Prostate gland (tissue), 2 donors: ENCODE measurements around the gene SPATA20. TPM values are rescaled to one million over a fixed set of nuclear protein-coding genes. Genes with fewer than 3 reads are reported as not detected.

Experiments
- DNase-seq: peaks from one replicate; pipeline ENCODE4 v3.0.0-alpha.2; 2019; ENCODE audit warnings: low spot score
- H3K27ac ChIP-seq, 2 donors: fragments of 200-600 bp; sonication (generic); 2 replicates each; pipeline ENCODE4 v1.5.1; 2017 to 2019
- H3K27me3 ChIP-seq: fragments of 200-600 bp; sonication (generic); replicated peaks from 2 replicates; pipeline ENCODE4 v1.5.1; 2019; ENCODE audit not compliant: insufficient read depth
- H3K36me3 ChIP-seq, 2 donors: fragments of 200-600 bp; sonication (generic); 1 replicate in 1 of 2; 2 replicates in 1 of 2; pipeline versions ENCODE4 v1.5.1 to v1.8.1; 2017 to 2019
- H3K4me1 ChIP-seq: fragments of 200-600 bp; sonication (generic); replicated peaks from 2 replicates; pipeline ENCODE4 v1.5.1; 2019
- H3K4me3 ChIP-seq, 2 donors: fragments of 200-600 bp; sonication (generic); 2 replicates each; pipeline ENCODE4 v1.5.1; 2017 to 2019
- H3K9me3 ChIP-seq: fragments of 200-600 bp; sonication (generic); 2 replicates; pipeline ENCODE4 v1.5.1; 2017
- POLR2A ChIP-seq: fragments of 450-650 bp; IDR thresholded peaks from one replicate; pipeline ENCODE4 v1.6.1; 2016; ENCODE audit warnings: antibody characterized with exemption, mild to moderate bottlenecking
- POLR2AphosphoS5 ChIP-seq: sonication (generic); formaldehyde crosslinking; IDR thresholded peaks from one replicate; pipeline ENCODE4 v1.6.1; 2017; ENCODE audit warnings: antibody characterized with exemption
- WGBS: methylation state at CpG from one replicate; pipeline ENCODE4 v1.1.5; 2018; 5-methylcytosine and 5-hydroxymethylcytosine counted together
- intact Hi-C: fragments of 100-400 bp; cut with DNase I; formaldehyde crosslinking; loops from one replicate; pipeline ENCODE4 v1.14.2; 2022
- total RNA-seq, 2 donors: library from RNA; depleted of rRNA; stranded (reverse); fragments of >200 nt; gene quantifications; one replicate each; pipeline ENCODE4 v1.1.0, GENCODE V29; 2016
- TF ChIP-seq, protein P1 (sequence below), 4 experiments: fragments of 200-600 bp in 2 of 4; fragments of 450-650 bp in 2 of 4; sonication (generic) in 2 of 4; IDR thresholded peaks; 1 replicate in 3 of 4; 2 replicates in 1 of 4; pipeline ENCODE4 v1.5.1; 2016 to 2019; ENCODE audit warnings: antibody characterized with exemption in 4 of 4, mild to moderate bottlenecking in 2 of 4, moderate library complexity in 2 of 4

SPATA20 gene
- total RNA-seq, 2 donors from 2014 or later: 188 to 208 TPM

DNA sequence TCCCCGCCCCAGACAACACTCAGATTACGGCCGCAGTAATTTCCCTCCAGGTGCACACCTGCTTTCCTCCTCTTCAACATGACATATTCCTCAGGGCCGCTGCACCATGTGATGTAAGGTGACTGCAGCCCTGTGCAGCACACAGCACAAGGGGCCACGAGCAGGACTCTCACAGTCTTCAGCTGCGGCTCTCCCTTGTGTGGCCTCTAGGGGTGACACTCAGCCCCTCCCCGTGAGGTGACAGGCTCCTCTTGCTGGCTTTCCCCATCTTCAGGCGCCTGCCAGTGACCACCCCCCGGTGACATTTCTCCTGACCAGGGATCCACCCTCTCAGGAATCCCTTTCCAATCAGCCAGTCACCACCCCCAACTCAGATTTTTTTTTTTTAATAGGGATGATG lies 56.4 kb downstream of the SPATA20 start:
- TF ChIP-seq POLR2AphosphoS5: no peak
- TF ChIP-seq POLR2A: no peak
- TF ChIP-seq, protein P1, sequence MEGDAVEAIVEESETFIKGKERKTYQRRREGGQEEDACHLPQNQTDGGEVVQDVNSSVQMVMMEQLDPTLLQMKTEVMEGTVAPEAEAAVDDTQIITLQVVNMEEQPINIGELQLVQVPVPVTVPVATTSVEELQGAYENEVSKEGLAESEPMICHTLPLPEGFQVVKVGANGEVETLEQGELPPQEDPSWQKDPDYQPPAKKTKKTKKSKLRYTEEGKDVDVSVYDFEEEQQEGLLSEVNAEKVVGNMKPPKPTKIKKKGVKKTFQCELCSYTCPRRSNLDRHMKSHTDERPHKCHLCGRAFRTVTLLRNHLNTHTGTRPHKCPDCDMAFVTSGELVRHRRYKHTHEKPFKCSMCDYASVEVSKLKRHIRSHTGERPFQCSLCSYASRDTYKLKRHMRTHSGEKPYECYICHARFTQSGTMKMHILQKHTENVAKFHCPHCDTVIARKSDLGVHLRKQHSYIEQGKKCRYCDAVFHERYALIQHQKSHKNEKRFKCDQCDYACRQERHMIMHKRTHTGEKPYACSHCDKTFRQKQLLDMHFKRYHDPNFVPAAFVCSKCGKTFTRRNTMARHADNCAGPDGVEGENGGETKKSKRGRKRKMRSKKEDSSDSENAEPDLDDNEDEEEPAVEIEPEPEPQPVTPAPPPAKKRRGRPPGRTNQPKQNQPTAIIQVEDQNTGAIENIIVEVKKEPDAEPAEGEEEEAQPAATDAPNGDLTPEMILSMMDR (IDR thresholded peaks at IDR 0.05): no peak
- no peaks in the 10 kb centered on the region for H3K4me1 ChIP-seq
- H3K9me3 ChIP-seq: no peaks in the 10 kb centered on the region
- H3K27me3 ChIP-seq: no peaks in the 10 kb centered on the region
- 73% methylated on average over 9 of the region's 9 CpGs for WGBS
- no peak overlapping the region for H3K27ac ChIP-seq
- H3K4me3 ChIP-seq: no peak overlapping the region
- intact Hi-C loops: no loop called here
- no peak for DNase-seq
- H3K36me3 ChIP-seq: no peaks in the 10 kb centered on the region

DNA sequence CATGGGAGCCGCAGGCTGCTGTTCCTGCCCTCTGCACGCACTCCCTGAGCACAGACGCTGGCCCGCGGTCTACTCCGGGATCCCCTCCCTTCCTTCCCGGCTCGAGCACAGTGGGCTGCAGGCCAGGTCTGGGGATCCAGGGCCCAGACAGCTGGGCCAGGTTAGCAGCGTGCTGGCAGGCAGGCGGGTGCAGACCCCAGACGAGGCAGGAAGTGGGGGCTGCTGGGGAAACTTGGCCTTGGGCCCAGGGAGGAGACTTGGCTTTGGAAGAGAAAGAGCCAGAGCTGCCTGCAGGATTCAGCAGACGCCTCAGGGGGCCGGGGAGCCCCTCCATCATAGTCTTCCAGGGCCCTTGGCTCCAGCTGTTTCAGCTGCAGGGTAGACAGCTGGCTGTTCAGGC lies 57.5 kb downstream of the SPATA20 start:
- TF ChIP-seq, protein P1 (IDR thresholded peaks at IDR 0.05): no peak
- TF ChIP-seq POLR2A: no peak
- TF ChIP-seq POLR2AphosphoS5: no peak
- intact Hi-C loops: no loop called here
- Histone ChIP-seq H3K9me3 (no peaks in the 10 kb centered on the region), H3K36me3 (no peaks in the 10 kb centered on the region), H3K4me1 (no peaks in the 10 kb centered on the region), H3K27ac (no peak overlapping the region), H3K27me3 (no peaks in the 10 kb centered on the region), H3K4me3 (no peak overlapping the region)
- DNase-seq: peak; percentile 16
- WGBS: 5% methylated on average over 5 of the region's 13 CpGs

DNA sequence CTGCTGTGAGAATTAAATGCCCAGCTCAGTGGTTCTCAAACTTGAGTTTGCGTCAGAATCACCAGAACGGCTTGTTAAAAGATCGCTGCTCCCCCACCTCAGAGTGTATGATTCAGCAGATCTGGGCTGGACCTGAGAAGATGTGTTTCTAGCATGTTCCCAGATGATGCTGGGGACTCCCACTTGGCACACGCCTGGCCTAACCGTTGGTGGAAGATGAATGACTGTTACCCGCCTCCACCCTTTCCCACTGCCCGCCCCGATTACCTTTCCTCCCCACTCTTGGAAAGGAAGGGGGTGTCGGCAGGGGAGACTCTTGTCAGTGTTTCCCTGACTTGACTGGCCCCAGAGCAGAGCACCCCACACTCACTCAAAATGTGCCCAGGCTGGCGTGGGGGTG lies 58.5 kb downstream of the SPATA20 start:
- Histone ChIP-seq H3K4me3 (no peak overlapping the region), H3K4me1 (no peaks in the 10 kb centered on the region), H3K36me3 (no peaks in the 10 kb centered on the region), H3K27me3 (no peaks in the 10 kb centered on the region), H3K27ac (no peak overlapping the region), H3K9me3 (no peaks in the 10 kb centered on the region)
- intact Hi-C loops: no loop called here
- WGBS: 64% methylated on average over 10 of the region's 10 CpGs
- no peak for DNase-seq
- TF ChIP-seq POLR2A: no peak

Other genes starting within 250 kb of the SPATA20 start
- gene XYLT2, start 201.0 kb upstream of the SPATA20 start, total RNA-seq: 10 to 100 TPM; 44.8 to 49.8 TPM
- 10 to 100 TPM; 63.3 to 69.6 TPM for gene MRPL27, start 174.0 kb upstream of the SPATA20 start, total RNA-seq
- 10 to 100 TPM in 1 of 2 donors, under 1 TPM in 1; 0.23 to 13.6 TPM for gene EME1, start 173.9 kb upstream of the SPATA20 start, total RNA-seq
- gene LRRC59, start 149.7 kb upstream of the SPATA20 start, total RNA-seq: 10 to 100 TPM; 67.6 to 76.6 TPM
- gene ACSF2, start 121.0 kb upstream of the SPATA20 start, total RNA-seq: 100 to 1,000 TPM in 1 of 2 donors, 10 to 100 TPM in 1; 49.0 to 111 TPM
- 1 to 10 TPM in 1 of 2 donors, under 1 TPM in 1; 0.51 to 1.6 TPM for gene CHAD, start 78.3 kb upstream of the SPATA20 start, total RNA-seq
- 10 to 100 TPM; 33.7 to 44.1 TPM for gene RSAD1, start 68.3 kb upstream of the SPATA20 start, total RNA-seq
- gene MYCBPAP, start 38.7 kb upstream of the SPATA20 start, total RNA-seq: 10 to 100 TPM in 1 of 2 donors, under 1 TPM in 1; 0.14 to 12.6 TPM
- 100 to 1,000 TPM in 1 of 2 donors, 10 to 100 TPM in 1; 60.8 to 108 TPM for gene EPN3, start 14.4 kb upstream of the SPATA20 start, total RNA-seq
- 1 to 10 TPM; 3.4 to 6.6 TPM for gene CACNA1G, start 13.5 kb downstream of the SPATA20 start, total RNA-seq
- gene ABCC3, start 87.7 kb downstream of the SPATA20 start, total RNA-seq: 10 to 100 TPM; 65.9 to 66.1 TPM
- 10 to 100 TPM; 31.2 to 36.0 TPM for gene ANKRD40, start 160.7 kb downstream of the SPATA20 start, total RNA-seq
- gene LUC7L3, start 172.4 kb downstream of the SPATA20 start, total RNA-seq: 100 to 1,000 TPM in 1 of 2 donors, 10 to 100 TPM in 1; 45.4 to 234 TPM
- not detected for gene ANKRD40CL, start 220.3 kb downstream of the SPATA20 start, total RNA-seq